Measurements from ENCODE around the gene PGAM1.
A peak's percentile ranks its signal among the peaks of the same experiment; 100 is the strongest.

PGAM1 gene

GRCh38 chr10:97442277-97442676, 16.3 kb downstream of the PGAM1 start:
- no peak overlapping the region for H3K9ac ChIP-seq (ENCODE audit: low read depth, low read length)
- no peak overlapping the region for H3K4me3 ChIP-seq (ENCODE audit: low read depth, low read length)
- no peaks in the 10 kb centered on the region for H3K27me3 ChIP-seq (ENCODE audit: control insufficient read depth, insufficient read depth, low read length)
- H3K36me3 ChIP-seq (ENCODE audit: control insufficient read depth, insufficient read depth, low read length), result peaks cover 57% of the 10 kb centered on the region
- no peaks in the 10 kb centered on the region for H3K9me3 ChIP-seq (ENCODE audit: control insufficient read depth, insufficient read depth, low read length)
- peaks cover 8% of the 10 kb centered on the region for H3K4me1 ChIP-seq (ENCODE audit: control insufficient read depth, insufficient read depth, low read length)
- H3K27ac ChIP-seq (ENCODE audit: low read depth, low read length), result no peak overlapping the region

DNA sequence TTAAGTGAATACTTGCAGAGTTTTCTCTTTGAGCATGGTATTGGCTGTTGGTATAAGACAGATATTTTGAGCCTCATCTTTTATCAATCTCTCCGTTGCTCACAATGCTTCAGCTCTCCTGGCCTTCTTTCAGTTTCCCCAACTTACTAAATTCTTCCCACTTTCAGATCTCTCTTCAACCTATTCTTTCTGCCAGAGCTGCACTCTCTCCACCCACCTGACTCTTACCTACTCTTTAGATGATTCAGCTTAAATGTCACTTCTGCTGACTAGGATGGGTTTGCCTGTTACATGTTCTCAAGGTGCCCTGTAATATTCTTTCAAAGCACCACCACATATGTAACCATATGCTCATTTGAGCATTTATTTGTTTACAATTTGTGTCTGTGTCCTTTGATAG, 18.2 kb downstream of the PGAM1 start:
- Histone ChIP-seq H3K36me3 (ENCODE audit: control insufficient read depth, insufficient read depth, low read length) (peaks cover 40% of the 10 kb centered on the region), H3K9ac (ENCODE audit: low read depth, low read length) (no peak overlapping the region), H3K4me3 (ENCODE audit: low read depth, low read length) (peak overlapping the region; percentile 94), H3K4me1 (ENCODE audit: control insufficient read depth, insufficient read depth, low read length) (peaks cover 8% of the 10 kb centered on the region), H3K27ac (ENCODE audit: low read depth, low read length) (no peak overlapping the region), H3K9me3 (ENCODE audit: control insufficient read depth, insufficient read depth, low read length) (no peaks in the 10 kb centered on the region), H3K27me3 (ENCODE audit: control insufficient read depth, insufficient read depth, low read length) (no peaks in the 10 kb centered on the region)

DNA sequence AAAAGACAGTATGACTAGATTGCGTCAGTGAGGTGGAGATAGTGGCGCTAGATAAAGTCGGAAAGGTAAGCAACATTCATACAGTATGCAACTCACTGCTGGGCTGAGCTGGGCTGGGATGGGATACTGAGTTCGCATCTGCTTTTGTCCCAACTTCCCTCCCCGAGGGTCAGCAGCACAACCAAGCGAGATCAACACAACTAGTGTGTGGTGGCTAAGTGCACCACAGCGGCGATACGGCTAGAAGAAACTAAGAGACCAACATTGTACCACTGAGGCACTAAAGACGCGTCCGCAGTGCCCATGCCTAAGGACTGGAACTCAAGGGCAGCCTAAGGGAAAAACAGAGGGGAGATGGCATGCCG, 19.3 kb downstream of the PGAM1 start:
- peak overlapping the region; percentile 67 for H3K9ac ChIP-seq (ENCODE audit: low read depth, low read length)
- peaks cover 33% of the 10 kb centered on the region for H3K36me3 ChIP-seq (ENCODE audit: control insufficient read depth, insufficient read depth, low read length)
- H3K4me1 ChIP-seq (ENCODE audit: control insufficient read depth, insufficient read depth, low read length), result peaks cover 8% of the 10 kb centered on the region
- H3K27ac ChIP-seq (ENCODE audit: low read depth, low read length), result peak overlapping the region; percentile 71
- no peaks in the 10 kb centered on the region for H3K27me3 ChIP-seq (ENCODE audit: control insufficient read depth, insufficient read depth, low read length)
- H3K4me3 ChIP-seq (ENCODE audit: low read depth, low read length), result peak overlapping the region; percentile 94
- H3K9me3 ChIP-seq (ENCODE audit: control insufficient read depth, insufficient read depth, low read length), result no peaks in the 10 kb centered on the region

- Histone ChIP-seq H3K9ac (ENCODE audit: low read depth, low read length) (peak within 1 kb of the TSS; percentile 82), H3K27me3 (ENCODE audit: control insufficient read depth, insufficient read depth, low read length) (no peaks in the 10 kb centered on the region), H3K4me1 (ENCODE audit: control insufficient read depth, insufficient read depth, low read length) (peaks cover 8% of the 10 kb centered on the region), H3K9me3 (ENCODE audit: control insufficient read depth, insufficient read depth, low read length) (no peaks in the 10 kb centered on the region), H3K4me3 (ENCODE audit: low read depth, low read length) (peak within 1 kb of the TSS; percentile 94), H3K36me3 (ENCODE audit: control insufficient read depth, insufficient read depth, low read length) (peaks cover 33% of the 10 kb centered on the region), H3K27ac (ENCODE audit: low read depth, low read length) (peak within 1 kb of the TSS; percentile 74)
Measured at GRCh38 chr10:97445722-97446639, 20.0 kb downstream of the PGAM1 start, which contains the start of the genes EXOSC1 and ZDHHC16. TSS of gene EXOSC1 (minus strand) at chr10:97446006. CDS start at chr10:97445985, 21 bp downstream. TSS of gene ZDHHC16 (plus strand) at chr10:97446175. CDS start at chr10:97451676, 5,501 bp downstream.

GRCh38 chr10:97450828-97451227, 24.8 kb downstream of the PGAM1 start:
- Histone ChIP-seq H3K27ac (ENCODE audit: low read depth, low read length) (no peak overlapping the region), H3K27me3 (ENCODE audit: control insufficient read depth, insufficient read depth, low read length) (no peaks in the 10 kb centered on the region), H3K4me1 (ENCODE audit: control insufficient read depth, insufficient read depth, low read length) (no peaks in the 10 kb centered on the region; the same call in 1 of the 2 replicates), H3K9ac (ENCODE audit: low read depth, low read length) (no peak overlapping the region), H3K9me3 (ENCODE audit: control insufficient read depth, insufficient read depth, low read length) (no peaks in the 10 kb centered on the region), H3K4me3 (ENCODE audit: low read depth, low read length) (no peak overlapping the region), H3K36me3 (ENCODE audit: control insufficient read depth, insufficient read depth, low read length) (peaks cover 49% of the 10 kb centered on the region)

GRCh38 chr10:97451605-97452004, 25.6 kb downstream of the PGAM1 start:
- Histone ChIP-seq H3K9ac (ENCODE audit: low read depth, low read length) (no peak overlapping the region), H3K36me3 (ENCODE audit: control insufficient read depth, insufficient read depth, low read length) (peaks cover 57% of the 10 kb centered on the region), H3K4me3 (ENCODE audit: low read depth, low read length) (no peak overlapping the region), H3K4me1 (ENCODE audit: control insufficient read depth, insufficient read depth, low read length) (no peaks in the 10 kb centered on the region; the same call in 1 of the 2 replicates), H3K27me3 (ENCODE audit: control insufficient read depth, insufficient read depth, low read length) (no peaks in the 10 kb centered on the region), H3K27ac (ENCODE audit: low read depth, low read length) (no peak overlapping the region), H3K9me3 (ENCODE audit: control insufficient read depth, insufficient read depth, low read length) (no peaks in the 10 kb centered on the region)

DNA sequence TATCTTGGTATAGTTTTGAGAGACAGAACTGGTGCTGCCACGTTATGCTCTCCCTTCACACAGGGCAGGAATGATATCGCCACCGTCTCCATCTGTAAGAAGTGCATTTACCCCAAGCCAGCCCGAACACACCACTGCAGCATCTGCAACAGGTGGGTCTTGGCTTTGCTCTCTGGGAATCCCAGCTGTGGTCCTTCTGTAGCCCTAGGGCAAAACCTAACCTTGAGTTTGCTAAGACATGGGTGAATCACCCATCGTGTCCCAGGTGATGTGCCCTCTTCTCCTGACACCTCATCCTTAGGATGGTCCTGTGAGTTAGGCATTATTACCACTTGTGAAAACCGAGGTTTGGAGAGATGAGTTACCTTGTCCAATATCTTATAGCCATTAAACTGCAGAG, 26.4 kb downstream of the PGAM1 start:
- H3K27ac ChIP-seq (ENCODE audit: low read depth, low read length), result no peak overlapping the region
- H3K27me3 ChIP-seq (ENCODE audit: control insufficient read depth, insufficient read depth, low read length), result no peaks in the 10 kb centered on the region
- H3K9ac ChIP-seq (ENCODE audit: low read depth, low read length), result no peak overlapping the region
- H3K4me3 ChIP-seq (ENCODE audit: low read depth, low read length), result no peak overlapping the region
- no peaks in the 10 kb centered on the region for H3K9me3 ChIP-seq (ENCODE audit: control insufficient read depth, insufficient read depth, low read length)
- H3K4me1 ChIP-seq (ENCODE audit: control insufficient read depth, insufficient read depth, low read length), result no peaks in the 10 kb centered on the region
- H3K36me3 ChIP-seq (ENCODE audit: control insufficient read depth, insufficient read depth, low read length), result peaks cover 64% of the 10 kb centered on the region

GRCh38 chr10:97454330-97455036, 28.5 kb downstream of the PGAM1 start:
- Histone ChIP-seq H3K9ac (ENCODE audit: low read depth, low read length) (no peak overlapping the region), H3K4me1 (ENCODE audit: control insufficient read depth, insufficient read depth, low read length) (no peaks in the 10 kb centered on the region), H3K36me3 (ENCODE audit: control insufficient read depth, insufficient read depth, low read length) (peaks cover 83% of the 10 kb centered on the region), H3K4me3 (ENCODE audit: low read depth, low read length) (no peak overlapping the region), H3K27me3 (ENCODE audit: control insufficient read depth, insufficient read depth, low read length) (no peaks in the 10 kb centered on the region), H3K27ac (ENCODE audit: low read depth, low read length) (no peak overlapping the region), H3K9me3 (ENCODE audit: control insufficient read depth, insufficient read depth, low read length) (no peaks in the 10 kb centered on the region)

DNA sequence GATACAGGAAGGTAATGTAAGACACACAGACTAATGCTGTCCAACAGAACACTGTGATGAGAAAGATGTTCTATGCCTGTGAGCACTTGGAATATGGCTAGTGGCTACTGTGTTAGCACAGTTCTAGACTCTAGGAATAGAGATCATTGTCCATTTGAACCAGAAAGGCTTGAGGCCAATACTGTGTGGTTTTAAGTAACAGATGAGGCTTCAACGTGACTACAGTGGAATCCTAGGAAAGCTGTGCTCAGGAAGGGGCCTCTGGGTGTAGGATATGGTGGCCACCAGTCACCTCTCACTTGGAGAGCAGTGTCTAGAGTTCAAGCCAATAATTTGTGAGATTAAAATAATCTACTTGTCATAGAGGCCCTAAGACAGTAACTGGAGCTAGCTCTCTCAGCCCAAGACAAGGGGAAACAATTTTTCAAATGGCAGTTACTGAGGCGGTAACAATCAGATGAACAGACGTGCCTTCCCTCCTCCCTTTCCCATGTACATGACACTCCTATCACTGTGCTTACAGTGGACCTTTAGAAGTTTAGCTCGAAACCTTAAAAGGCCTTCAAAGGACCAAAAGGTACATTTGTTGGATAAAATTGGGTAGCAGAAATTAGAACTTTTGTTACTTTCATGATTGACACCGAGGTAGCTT, 30.2 kb downstream of the PGAM1 start:
- peaks cover 93% of the 10 kb centered on the region for H3K36me3 ChIP-seq (ENCODE audit: control insufficient read depth, insufficient read depth, low read length)
- no peaks in the 10 kb centered on the region for H3K4me1 ChIP-seq (ENCODE audit: control insufficient read depth, insufficient read depth, low read length)
- H3K27me3 ChIP-seq (ENCODE audit: control insufficient read depth, insufficient read depth, low read length), result no peaks in the 10 kb centered on the region
- no peak overlapping the region for H3K9ac ChIP-seq (ENCODE audit: low read depth, low read length)
- H3K9me3 ChIP-seq (ENCODE audit: control insufficient read depth, insufficient read depth, low read length), result no peaks in the 10 kb centered on the region
- no peak overlapping the region for H3K27ac ChIP-seq (ENCODE audit: low read depth, low read length)
- H3K4me3 ChIP-seq (ENCODE audit: low read depth, low read length), result no peak overlapping the region

GRCh38 chr10:97456686-97457065, 30.7 kb downstream of the PGAM1 start:
- H3K4me1 ChIP-seq (ENCODE audit: control insufficient read depth, insufficient read depth, low read length), result no peaks in the 10 kb centered on the region
- no peak overlapping the region for H3K9ac ChIP-seq (ENCODE audit: low read depth, low read length)
- H3K27ac ChIP-seq (ENCODE audit: low read depth, low read length), result no peak overlapping the region
- H3K27me3 ChIP-seq (ENCODE audit: control insufficient read depth, insufficient read depth, low read length), result no peaks in the 10 kb centered on the region
- H3K36me3 ChIP-seq (ENCODE audit: control insufficient read depth, insufficient read depth, low read length), result peaks cover 93% of the 10 kb centered on the region
- H3K9me3 ChIP-seq (ENCODE audit: control insufficient read depth, insufficient read depth, low read length), result no peaks in the 10 kb centered on the region
- H3K4me3 ChIP-seq (ENCODE audit: low read depth, low read length), result no peak overlapping the region
